Tongue (tissue), 2 donors: ENCODE results near the gene IFT52. TPM values are rescaled to one million over a fixed set of nuclear protein-coding genes. Genes with fewer than 3 reads are reported as not detected.
"Not testable (repeated sequence)": the region's sequence is repeated elsewhere in the genome, so short reads cannot be mapped to it uniquely, and the experiment has no call there.

Experiments used
- DNase-seq: peaks from one replicate; pipeline ENCODE4 v3.0.0-alpha.2; 2015
- total RNA-seq: library from RNA; depleted of rRNA; stranded (reverse); fragments of >200 nt; gene quantifications from one replicate; pipeline ENCODE4 v1.2.3, GENCODE V29; 2014

Gene IFT52
- total RNA-seq, 1 donor from 2014 or later: 26.2 TPM

- no peak for DNase-seq
These were observed 23.3 kb upstream of the IFT52 start for GRCh38 chr20:43567477-43567876.

DNA sequence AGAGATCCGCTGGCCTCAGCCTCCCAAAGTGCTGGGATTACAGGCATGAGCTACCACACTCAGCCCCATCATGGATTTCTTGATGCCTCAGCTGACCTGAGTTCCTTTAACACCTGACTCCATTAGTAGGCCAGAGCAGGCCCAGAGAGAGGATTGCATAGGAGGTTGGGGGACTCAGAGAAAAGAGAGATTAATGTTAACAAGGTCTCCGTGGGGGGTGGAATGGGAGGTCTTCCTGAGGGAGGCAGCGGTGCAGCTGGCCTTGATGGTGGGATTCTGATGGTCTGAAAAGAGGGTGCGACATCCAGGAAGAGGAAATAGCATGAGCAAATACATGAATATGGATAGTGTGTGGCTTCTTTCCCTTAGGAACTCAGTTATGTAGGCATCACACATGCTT is 22.0 kb upstream of the IFT52 start:
- no peak for DNase-seq

- DNase-seq: no peak
These were observed 21.5 kb upstream of the IFT52 start for GRCh38 chr20:43569282-43569681.

- DNase-seq: no peak
These were observed 20.2 kb upstream of the IFT52 start for GRCh38 chr20:43570496-43570895.

DNA sequence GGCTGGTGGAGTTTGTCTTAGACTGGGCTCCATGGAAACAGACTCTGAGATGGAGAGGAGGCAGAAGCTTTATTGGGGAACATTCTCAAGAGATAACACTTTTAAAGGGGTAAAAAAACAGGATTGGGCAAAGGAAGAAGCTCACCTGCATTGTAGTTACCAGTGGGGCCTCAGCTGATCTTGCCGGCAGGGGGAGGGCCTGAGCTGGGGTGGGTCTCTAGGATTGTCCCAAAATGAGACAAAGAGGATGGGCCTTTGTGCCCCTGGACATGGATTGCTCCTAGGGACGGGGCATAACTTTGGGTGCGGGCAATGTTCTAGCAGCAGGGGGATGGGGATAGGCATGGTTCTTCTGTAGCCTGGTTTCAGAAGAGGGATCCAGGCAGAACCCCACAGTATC is 19.4 kb upstream of the IFT52 start:
- DNase-seq: no peak

- DNase-seq: no peak
These were observed 19.0 kb upstream of the IFT52 start for GRCh38 chr20:43571771-43572170.

DNA sequence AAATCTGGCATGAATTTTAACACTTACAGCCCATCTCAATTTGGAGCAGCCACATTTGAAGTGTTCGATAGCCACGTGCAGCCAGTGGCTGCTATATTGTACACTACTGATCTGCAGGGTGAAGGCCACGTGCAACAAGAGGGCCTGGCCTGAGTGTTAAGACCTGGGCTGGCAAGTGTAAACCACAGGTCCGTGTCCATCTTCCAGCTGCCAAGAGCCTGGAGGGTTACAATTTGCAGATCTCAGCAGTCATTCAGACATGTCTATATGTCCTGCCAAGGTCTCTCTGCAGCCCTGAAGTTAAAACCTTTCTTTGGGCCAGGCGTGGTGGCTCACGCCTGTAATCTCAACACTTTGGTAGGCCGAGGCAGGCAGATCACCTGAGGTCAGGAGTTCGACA is 17.8 kb upstream of the IFT52 start:
- no peak for DNase-seq

GRCh38 chr20:43576108-43576507 is 14.6 kb upstream of the IFT52 start:
- no peak for DNase-seq

DNA sequence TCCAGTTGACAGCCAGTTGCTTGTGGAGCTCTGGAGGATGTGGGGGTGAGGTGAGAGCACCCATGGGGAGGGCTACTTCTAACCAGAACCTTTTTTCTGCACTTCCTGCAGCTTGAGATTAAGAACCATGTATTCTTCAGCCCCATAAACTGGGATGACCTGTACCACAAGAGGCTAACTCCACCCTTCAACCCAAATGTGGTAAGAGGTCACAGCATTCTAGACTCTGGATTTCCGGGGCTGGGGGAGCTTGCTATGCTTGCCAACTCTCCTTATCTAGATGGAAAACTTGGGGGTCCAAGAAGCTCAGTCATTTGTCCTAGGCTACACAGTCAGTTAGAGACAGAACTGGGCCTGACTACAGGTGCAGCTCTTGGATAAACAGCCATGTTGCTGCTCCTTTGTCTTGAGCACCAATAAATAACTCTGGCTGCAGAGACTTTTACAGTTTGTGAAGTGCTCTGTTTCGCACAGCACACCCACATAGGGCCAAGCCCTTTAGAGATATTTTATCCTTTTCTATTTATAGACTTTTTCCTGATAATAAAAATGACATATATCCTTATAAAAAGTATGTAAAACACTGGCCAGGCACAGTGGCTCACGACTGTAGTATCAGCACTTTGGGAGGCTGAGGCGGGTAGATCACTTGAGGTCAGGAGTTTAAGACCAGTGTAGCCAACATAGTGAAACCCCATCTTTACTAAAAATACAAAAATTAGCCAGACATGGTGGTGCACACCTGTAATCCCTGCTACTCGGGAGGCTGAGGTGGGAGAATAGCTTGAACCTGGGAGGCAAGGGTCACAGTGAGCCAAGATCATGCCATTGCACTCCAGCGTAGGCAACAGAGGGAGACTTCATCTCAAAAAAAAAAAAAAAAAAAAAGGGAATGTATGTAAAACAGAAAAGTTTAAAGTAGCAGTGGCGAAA is 10.6 kb upstream of the IFT52 start:
- DNase-seq: no peak

- DNase-seq: no peak
These were observed 7.4 kb upstream of the IFT52 start for GRCh38 chr20:43583133-43583864.

DNA sequence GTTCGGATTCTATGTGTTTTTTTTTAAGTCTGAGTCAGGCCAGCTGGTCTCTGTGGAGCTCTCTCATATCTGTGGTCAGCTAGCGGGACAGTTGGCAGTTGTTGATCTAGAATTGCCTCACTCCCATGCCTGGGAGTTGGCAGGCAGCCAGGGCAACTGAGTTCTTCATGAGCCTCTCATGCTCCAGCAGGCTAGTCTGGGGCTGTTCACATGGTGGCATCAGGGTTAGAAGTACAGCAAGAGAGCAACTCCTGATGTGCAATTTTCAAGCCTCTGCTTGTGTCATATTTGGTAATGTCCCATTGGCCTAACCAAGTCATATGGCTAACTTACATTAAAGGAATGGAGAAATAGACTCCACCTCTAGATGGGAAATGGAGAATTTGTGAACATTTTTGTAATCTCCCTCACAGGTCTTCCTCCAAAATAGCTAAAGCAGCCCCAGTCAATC is 6.7 kb upstream of the IFT52 start:
- DNase-seq: peak; percentile 54

- DNase-seq: no peak
These were observed 6.1 kb upstream of the IFT52 start for GRCh38 chr20:43584448-43585136.

DNA sequence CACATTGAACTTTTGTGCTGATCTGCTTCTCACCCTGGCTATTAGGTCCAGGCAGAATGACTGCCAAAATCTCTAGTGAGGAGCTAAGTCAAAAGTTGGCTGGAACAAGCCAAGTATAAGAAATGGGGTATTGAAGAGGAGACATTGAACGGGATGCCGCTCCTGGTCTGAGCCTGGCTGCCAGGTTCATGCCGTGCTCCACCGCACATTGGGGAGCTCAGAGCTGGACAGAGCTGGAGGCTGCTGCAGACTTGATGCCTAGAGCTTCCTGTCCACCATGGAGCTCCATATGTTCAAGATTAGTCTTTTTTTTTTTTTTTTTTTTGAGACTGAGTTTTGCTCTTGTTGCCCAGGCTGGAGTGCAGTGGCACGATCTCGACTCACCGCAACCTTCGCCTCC is 4.1 kb upstream of the IFT52 start:
- DNase-seq: no peak

DNA sequence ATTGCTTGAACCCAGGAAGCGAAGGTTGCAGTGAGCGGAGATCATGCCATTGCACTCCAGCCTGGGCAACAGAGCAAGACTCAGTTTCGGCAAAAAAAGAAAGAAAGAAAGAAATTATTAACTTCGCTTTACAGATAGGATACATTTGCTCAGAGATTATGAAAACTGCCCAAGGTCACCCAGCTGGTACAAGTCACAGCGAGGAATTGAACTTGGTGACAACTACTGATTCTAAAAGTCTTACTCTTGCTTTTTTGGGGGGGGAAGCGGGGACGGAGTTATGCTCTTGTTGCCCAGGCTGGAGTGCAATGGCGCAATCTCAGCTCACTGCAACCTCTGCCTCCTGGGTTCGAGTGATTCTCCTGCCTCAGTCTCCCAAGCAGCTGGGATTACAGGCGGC is 2.2 kb upstream of the IFT52 start:
- DNase-seq: not testable (repeated sequence)

DNA sequence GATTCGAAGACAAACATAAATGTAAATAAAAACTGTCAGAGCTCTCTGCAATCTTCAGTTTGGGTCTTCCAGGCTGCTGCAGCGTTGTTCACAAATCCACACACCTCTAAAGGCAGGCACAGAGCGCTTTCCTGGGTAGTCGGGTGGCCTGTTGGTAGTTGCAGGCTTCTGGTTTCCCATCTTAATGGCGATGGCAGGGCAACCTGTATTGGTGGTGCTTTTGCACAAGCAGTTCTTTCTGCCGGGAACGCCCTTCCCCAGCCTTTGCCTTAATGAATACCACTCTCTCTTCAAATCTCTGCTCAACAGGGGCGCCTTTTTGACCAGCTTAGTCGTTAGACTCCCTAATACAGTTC is 723 bp upstream of the IFT52 start:
- peak; percentile 46 for DNase-seq

- not testable (repeated sequence) for DNase-seq
These were observed 11.2 kb downstream of the IFT52 start for GRCh38 chr20:43601960-43602359.

DNA sequence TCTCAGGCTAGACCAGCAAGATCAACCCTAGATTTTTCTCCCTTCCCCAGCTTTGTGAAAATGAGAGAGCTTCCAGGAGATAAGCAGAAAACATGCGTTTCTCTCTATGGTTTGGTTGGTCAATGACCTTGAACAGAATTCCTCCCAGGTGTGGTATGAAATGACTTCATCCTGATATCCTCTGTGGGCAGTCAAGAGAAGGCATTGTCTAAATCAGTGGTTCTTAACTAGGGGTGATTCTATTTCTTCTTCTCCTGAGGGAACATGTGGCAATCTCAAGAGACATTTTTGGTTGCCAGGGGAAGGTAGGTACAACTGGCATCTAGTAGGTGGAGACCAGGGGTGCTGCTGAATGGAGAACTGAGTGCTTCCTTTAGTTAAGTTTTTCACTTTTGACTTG is 12.4 kb downstream of the IFT52 start:
- no peak for DNase-seq

GRCh38 chr20:43605715-43606114 is 15.0 kb downstream of the IFT52 start:
- DNase-seq: no peak

DNA sequence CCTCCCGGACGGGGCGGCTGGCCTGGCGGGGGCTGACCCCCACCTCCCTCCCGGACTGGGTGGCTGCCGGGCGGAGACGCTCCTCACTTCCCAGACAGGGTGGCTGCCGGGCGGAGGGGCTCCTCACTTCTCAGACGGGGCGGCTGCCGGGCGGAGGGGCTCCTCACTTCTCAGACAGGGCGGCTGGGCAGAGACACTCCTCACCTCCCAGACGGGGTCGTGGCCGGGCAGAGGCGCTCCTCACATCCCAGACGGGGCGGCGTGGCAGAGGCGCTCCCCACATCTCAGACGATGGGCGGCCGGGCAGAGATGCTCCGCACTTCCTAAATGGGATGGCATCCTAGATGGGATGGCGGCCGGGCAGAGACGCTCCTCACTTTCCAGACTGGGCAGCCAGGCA is 16.5 kb downstream of the IFT52 start:
- DNase-seq: not testable (repeated sequence)

GRCh38 chr20:43631598-43631997 is 40.9 kb downstream of the IFT52 start:
- DNase-seq: no peak

DNA sequence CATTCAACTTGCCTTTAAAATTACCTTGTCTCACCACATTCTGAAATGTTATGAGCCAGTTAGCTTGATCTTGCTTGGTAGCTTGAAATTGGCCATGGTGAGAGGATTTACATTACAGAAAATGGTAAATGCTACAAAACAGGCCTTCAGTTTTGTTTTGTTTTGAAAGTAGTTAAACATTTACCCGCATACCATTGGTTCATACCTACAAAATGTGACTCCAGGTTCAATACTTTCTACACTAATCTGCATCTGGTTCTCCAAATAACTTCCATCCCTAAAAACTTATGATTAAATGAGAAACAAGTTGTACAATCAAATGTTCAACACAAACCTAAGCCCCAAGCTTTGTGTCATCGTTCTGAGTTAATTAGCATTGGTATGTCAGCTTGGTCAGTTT is 45.7 kb downstream of the IFT52 start:
- DNase-seq: no peak

GRCh38 chr20:43642548-43642947 is 51.8 kb downstream of the IFT52 start:
- DNase-seq: no peak

DNA sequence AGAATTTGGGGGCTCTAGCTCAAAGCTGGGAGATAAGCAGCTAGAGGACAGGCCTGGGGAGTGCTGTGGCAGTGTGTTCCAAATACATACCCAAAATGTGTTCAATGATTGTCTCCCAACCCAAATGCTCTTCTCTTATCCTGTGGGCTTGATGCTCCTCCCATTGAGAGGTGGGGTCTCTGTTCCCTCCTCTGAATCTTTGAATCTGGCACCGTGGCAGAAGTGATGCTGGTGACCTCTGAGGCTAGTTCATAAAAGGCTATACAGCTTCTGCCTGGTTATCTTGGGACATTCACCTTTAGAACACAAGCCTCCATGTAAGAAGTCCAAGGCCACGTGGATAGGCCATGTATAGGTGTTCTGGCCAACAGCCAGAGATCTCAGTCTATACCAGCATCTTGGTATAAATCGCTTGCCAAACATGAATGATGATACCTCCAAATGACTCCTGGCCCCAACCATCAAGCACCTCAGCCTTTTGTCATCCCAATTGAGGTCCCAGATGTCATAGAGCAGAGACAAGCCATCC is 60.3 kb downstream of the IFT52 start:
- no peak for DNase-seq
